Erythroblast (primary cell): ENCODE data around the gene NUFIP2.

Experiments
- DNase-seq, 2 experiments: peaks; one replicate each; lab custom pipeline; 2025; lab: John Stamatoyannopoulos, UW
- GATA1 ChIP-seq: IDR thresholded peaks from 2 replicates; pipeline ENCODE4 v1.6.1; 2011; ENCODE audit warnings: low read depth, mild to moderate bottlenecking, control low read depth, low read length, moderate library complexity
- POLR2A ChIP-seq: IDR thresholded peaks from 2 replicates; pipeline ENCODE4 v1.6.1; 2011; ENCODE audit warnings: mild to moderate bottlenecking, low read length

The NUFIP2 gene

GRCh38 chr17:29256735-29257466 lies 37.0 kb downstream of the NUFIP2 start:
- DNase-seq: no peak
- TF ChIP-seq POLR2A (no peak), GATA1 (no peak)

DNA sequence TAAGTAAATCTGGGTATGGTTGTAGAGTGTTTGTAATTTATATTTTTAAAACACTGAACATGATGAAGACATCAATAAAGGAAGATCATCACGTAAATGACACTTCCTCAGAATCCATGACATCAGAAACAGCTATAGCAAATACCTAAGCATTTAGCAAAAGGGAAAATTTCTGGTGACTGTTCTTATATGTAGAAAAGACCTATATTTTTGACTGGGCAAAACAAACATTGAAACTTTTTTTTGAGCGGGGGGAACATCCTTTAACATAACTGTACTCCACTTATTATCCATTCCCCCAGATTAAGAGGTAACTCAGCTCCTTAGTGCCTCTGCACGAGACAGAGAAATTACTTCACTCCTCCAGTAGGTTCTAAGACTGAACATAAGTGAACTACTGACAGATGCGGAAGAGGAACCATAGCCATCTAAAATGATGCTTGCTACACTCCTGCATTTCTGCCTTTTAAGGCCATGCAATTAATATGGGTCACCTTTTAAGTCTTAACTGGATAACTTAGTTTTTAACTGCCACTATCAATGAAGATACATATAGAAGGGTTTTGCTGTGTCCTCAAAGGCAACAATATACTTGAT lies 37.9 kb downstream of the NUFIP2 start:
- no peak for TF ChIP-seq POLR2A
- no peak for TF ChIP-seq GATA1
- no peak for DNase-seq

GRCh38 chr17:29253037-29253436 lies 40.9 kb downstream of the NUFIP2 start:
- no peak for DNase-seq
- TF ChIP-seq POLR2A (no peak), GATA1 (no peak)

- peak; percentile 30 to 37 for DNase-seq
- TF ChIP-seq POLR2A: no peak
- TF ChIP-seq GATA1: no peak
Measured at GRCh38 chr17:29252101-29252791, 41.7 kb downstream of the NUFIP2 start.

DNA sequence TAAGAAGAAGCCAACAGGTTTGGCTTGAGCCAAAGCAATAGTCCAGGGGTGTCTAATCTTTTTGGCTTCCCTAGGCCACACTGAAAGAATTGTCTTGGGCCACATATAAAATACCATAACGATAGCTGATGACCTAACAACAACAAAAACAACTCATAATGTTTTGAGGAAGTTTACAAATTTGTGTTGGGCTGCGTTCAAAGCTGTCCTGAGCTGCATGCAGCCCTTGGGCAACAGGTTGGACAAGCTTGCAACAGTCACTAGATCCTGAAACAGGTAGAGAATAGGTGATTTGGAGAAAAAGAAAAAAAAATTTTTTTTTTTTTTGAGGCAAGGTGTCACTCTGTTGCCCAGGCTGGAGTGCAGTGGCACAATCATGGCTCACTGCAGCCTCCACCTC lies 42.8 kb downstream of the NUFIP2 start:
- no peak for DNase-seq
- TF ChIP-seq GATA1 (no peak), POLR2A (no peak)

- DNase-seq: no peak
- no peak for TF ChIP-seq GATA1
- no peak for TF ChIP-seq POLR2A
Measured at GRCh38 chr17:29250666-29251065, 43.3 kb downstream of the NUFIP2 start.

DNA sequence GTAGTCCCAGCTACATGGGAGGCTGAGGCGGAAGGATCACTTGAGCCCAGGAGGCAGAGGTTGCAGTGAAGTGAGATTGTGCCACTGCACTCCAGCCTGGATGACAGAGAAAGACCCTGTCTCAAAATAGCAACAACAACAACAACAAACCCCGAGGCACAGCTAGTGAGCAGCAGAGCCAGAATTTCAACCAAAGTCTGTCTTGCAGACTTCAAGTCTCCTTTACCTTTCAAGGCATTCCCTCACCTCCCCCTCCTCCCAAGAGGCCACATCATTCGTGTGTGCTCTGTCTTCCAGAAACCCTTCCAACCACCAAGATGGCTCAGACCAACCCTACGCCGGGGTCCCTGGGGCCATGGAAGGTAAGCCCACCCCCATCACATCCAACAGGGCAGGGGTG lies 45.1 kb downstream of the NUFIP2 start:
- DNase-seq: no peak
- TF ChIP-seq POLR2A (no peak), GATA1 (no peak)

DNA sequence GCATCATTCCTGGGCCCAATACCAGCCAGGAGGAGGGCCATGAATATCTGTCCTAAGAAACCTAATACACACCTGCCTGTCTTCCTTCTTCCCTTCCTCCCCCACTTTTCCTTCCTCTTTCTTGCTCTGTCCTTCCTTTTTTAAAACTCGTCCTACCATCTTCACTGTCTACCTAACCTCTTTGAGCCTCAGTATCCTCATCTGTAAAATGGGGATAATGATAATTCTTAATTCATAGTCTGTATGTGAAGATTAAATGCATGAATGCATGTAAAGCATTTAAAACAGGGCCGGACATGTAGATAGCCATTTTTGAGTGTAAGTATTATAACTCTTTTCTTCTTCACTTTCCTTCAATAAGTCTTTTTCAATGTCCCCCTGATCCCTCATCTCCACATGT lies 46.7 kb downstream of the NUFIP2 start:
- TF ChIP-seq POLR2A (no peak), GATA1 (no peak)
- no peak for DNase-seq

DNA sequence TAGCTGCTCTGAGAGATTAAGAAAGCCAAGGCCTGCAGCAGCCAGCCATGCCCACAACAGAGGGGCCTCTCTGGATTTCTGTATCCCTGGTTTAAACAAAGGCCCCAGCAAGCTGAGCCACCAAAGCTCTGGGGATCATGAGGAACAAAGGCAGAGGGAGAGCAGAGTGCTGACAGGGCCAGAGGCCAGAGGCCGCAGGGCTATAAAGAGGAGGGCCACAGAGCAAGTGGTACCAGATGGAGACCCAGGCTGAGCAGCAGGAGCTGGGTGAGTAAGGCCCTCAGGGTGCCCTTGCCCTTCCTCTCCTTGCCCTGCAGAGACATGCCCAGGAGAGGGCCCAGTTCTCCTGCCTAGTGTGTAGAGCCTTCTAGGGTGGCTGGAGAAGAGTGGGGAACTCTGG lies 47.3 kb downstream of the NUFIP2 start, which contains the start of gene CRYBA1:
Gene CRYBA1, plus strand, starts transcription at position 232 of the 400 bp plus-strand sequence. Its CDS starts 5 bp downstream, at position 237.
- TF ChIP-seq POLR2A (no peak), GATA1 (no peak)
- DNase-seq: no peak

DNA sequence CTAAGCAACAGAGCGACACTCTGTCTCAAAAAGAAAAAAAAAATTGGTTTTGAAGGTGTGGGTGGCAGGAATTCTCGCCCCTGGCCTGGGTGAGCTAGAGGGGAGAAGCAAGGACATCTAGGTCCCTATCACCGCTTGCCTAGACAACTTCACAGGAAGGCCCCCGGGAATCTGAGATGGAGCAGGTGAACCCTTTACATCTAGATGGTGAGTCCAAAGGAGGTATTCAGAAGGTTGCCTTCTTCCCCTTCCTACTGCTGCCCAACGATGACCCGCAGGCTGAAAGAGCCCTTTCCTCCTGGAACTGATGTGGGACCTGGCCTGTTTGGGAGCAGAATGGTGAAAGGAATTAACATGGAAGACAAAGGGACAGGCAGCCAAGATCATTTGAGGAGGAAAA lies 48.5 kb downstream of the NUFIP2 start:
- no peak for TF ChIP-seq POLR2A

GRCh38 chr17:29243792-29244191 lies 50.2 kb downstream of the NUFIP2 start:
- DNase-seq: peak; percentile 13 to 21

More for the DNA sequence above, 48.5 kb downstream of the NUFIP2 start:
- no peak for DNase-seq

GRCh38 chr17:29242790-29243189 lies 51.2 kb downstream of the NUFIP2 start:
- DNase-seq: no peak
- TF ChIP-seq GATA1 (no peak), POLR2A (no peak)

More at GRCh38 chr17:29243792-29244191, 50.2 kb downstream of the NUFIP2 start:
- no peak for TF ChIP-seq GATA1
- no peak for TF ChIP-seq POLR2A

GRCh38 chr17:29242051-29242450 lies 51.9 kb downstream of the NUFIP2 start:
- TF ChIP-seq POLR2A (no peak), GATA1 (no peak)
- DNase-seq: no peak

DNA sequence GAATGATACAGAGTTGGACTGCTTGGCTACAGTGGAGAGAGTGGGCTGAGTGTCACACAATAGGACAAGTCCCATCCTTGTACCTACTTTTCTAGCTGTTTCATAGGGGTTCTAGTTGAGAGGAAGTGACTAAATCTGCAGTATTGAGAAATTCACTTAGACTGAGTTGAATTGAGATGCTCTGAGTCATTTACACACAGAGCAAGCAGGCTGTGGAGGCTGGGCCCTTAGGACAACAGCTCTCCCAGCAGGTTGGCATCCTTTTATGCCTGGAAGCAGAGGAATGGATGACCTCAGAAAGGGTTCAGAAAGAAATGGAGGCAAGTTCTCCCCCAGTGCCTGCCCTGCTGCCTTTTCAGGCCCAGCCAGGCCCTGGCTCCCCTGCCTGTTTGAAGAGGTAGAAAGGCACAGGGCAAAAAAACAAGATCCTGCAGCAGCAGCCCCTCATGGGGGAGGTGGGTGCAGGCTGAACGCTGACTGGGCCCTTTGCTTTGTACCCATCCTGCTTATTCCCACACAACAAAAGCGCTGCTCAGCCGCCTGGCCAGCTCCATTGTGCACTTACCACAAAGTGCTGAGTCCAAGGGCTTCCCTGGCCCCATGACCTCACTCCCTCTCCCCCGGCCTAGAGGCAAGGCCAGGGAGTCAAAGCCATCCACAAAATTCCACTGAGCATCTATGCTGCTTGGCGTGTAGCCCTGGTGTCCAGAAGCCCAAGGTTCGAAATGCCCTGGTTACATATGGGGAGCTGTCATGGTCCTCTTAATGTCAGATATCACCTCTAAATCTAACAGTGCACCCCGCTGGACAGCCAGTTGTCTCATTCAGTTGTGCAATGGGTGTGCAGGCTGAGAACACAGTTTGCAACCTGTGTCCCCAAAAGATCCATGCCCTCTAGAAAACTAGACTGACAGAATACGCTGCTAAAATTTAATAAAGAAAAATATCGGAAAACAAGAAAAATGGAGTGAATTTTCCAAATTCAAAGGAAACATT lies 52.7 kb downstream of the NUFIP2 start:
- TF ChIP-seq GATA1: no peak
- TF ChIP-seq POLR2A: no peak
- peak; percentile 11 to 21 for DNase-seq
